Duodenal mucosa (tissue), 2 donors: ENCODE results near the gene LHPP.

Experiments
- H3K27ac ChIP-seq: one replicate; pipeline ENCODE4 v1.7.0; 2013; ENCODE audit warnings: low read depth, low read length
- H3K27me3 ChIP-seq, 2 donors: one replicate each; pipeline ENCODE4 v1.7.0; 2013; ENCODE audit warnings: low read length in 2 of 2, control low read depth in 1 of 2; ENCODE audit not compliant: insufficient read depth in 2 of 2, control insufficient read depth in 1 of 2
- H3K36me3 ChIP-seq, 2 donors: one replicate each; pipeline ENCODE4 v1.7.0; 2013; ENCODE audit warnings: low read length in 2 of 2, control low read depth in 1 of 2; ENCODE audit not compliant: insufficient read depth in 2 of 2, control insufficient read depth in 1 of 2
- H3K4me1 ChIP-seq, 2 donors: one replicate each; pipeline ENCODE4 v1.7.0; 2013; ENCODE audit warnings: low read length in 2 of 2, control low read depth in 1 of 2; ENCODE audit not compliant: insufficient read depth in 2 of 2, control insufficient read depth in 1 of 2
- H3K4me3 ChIP-seq, 2 donors: one replicate each; pipeline ENCODE4 v1.7.0; 2013; ENCODE audit warnings: low read length in 2 of 2, low read depth in 1 of 2
- H3K9ac ChIP-seq, 2 donors: one replicate each; pipeline ENCODE4 v1.7.0; 2013; ENCODE audit warnings: low read length in 2 of 2, low read depth in 1 of 2
- H3K9me3 ChIP-seq, 2 donors: one replicate each; pipeline ENCODE4 v1.7.0; 2013; ENCODE audit warnings: low read length in 2 of 2, control low read depth in 1 of 2; ENCODE audit not compliant: control insufficient read depth in 1 of 2

The LHPP gene

DNA sequence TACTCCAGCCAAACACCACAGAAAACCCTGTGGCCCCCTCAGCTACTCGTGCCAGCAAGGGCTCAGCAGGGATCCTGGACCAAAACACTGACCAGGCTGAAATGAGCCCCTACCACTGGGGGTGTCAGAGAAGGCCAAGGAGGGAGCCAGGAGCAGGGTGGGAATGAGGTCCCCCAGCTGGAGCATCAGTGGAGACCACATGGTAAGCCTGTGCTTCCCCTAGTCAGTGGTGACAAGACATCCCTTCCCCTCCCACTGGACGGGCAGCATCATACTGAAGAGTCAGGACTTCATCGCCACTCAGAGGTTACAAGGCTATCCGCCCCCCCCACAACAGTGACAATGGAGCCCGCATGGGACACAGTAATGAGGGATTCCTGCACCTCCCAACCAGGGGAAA is 99.6 kb downstream of the LHPP start:
- H3K27ac ChIP-seq, result no peak overlapping the region
- no peaks in the 10 kb centered on the region for H3K9me3 ChIP-seq
- H3K4me3 ChIP-seq, result no peak overlapping the region
- H3K4me1 ChIP-seq, result no peaks in the 10 kb centered on the region
- H3K27me3 ChIP-seq, result no peaks in the 10 kb centered on the region
- no peaks in the 10 kb centered on the region for H3K36me3 ChIP-seq
- H3K9ac ChIP-seq, result no peak overlapping the region

- H3K9ac ChIP-seq, result no peak overlapping the region
- H3K4me1 ChIP-seq, result no peaks in the 10 kb centered on the region
- no peaks in the 10 kb centered on the region for H3K9me3 ChIP-seq
- no peaks in the 10 kb centered on the region for H3K27me3 ChIP-seq
- no peak overlapping the region for H3K4me3 ChIP-seq
- H3K36me3 ChIP-seq, result no peaks in the 10 kb centered on the region
- H3K27ac ChIP-seq, result no peak overlapping the region
Measured at GRCh38 chr10:124562425-124563060, 100.9 kb downstream of the LHPP start.

- Histone ChIP-seq H3K9ac (no peak overlapping the region), H3K27me3 (no peaks in the 10 kb centered on the region), H3K9me3 (no peaks in the 10 kb centered on the region), H3K4me1 (no peaks in the 10 kb centered on the region), H3K4me3 (no peak overlapping the region), H3K27ac (no peak overlapping the region), H3K36me3 (no peaks in the 10 kb centered on the region)
Measured at GRCh38 chr10:124563320-124564040, 101.9 kb downstream of the LHPP start.

DNA sequence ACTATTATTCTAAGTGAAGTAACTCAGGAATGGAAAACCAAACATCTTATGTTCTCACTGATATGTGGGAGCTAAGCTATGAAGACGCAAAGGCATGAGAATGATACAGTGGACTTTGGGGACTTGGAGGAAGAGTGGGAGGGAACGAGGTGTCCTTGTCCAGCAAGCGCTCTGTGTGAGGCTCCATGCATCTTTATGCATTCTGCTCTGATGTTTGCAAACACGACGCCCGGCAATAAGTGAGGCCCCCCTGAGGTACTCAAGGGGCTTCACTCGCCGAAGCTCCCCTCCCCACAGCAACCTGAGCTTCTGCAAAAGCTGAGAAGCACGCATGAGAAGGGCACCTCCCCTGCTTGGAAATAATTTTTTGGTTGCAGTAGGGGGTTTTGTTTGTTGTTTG is 103.3 kb downstream of the LHPP start:
- Histone ChIP-seq H3K4me1 (no peaks in the 10 kb centered on the region), H3K36me3 (no peaks in the 10 kb centered on the region), H3K9ac (no peak overlapping the region), H3K9me3 (no peaks in the 10 kb centered on the region), H3K4me3 (no peak overlapping the region), H3K27me3 (no peaks in the 10 kb centered on the region), H3K27ac (no peak overlapping the region)

GRCh38 chr10:124565565-124566221 is 104.1 kb downstream of the LHPP start:
- no peak overlapping the region for H3K27ac ChIP-seq
- no peaks in the 10 kb centered on the region for H3K4me1 ChIP-seq
- H3K27me3 ChIP-seq, result no peaks in the 10 kb centered on the region
- H3K36me3 ChIP-seq, result no peaks in the 10 kb centered on the region
- H3K9ac ChIP-seq, result no peak overlapping the region
- H3K4me3 ChIP-seq, result no peak overlapping the region
- no peaks in the 10 kb centered on the region for H3K9me3 ChIP-seq

- Histone ChIP-seq H3K9me3 (no peaks in the 10 kb centered on the region), H3K9ac (no peak overlapping the region), H3K36me3 (no peaks in the 10 kb centered on the region), H3K4me1 (no peaks in the 10 kb centered on the region), H3K4me3 (no peak overlapping the region), H3K27ac (no peak overlapping the region), H3K27me3 (no peaks in the 10 kb centered on the region)
Measured at GRCh38 chr10:124566222-124566888, 104.7 kb downstream of the LHPP start.

DNA sequence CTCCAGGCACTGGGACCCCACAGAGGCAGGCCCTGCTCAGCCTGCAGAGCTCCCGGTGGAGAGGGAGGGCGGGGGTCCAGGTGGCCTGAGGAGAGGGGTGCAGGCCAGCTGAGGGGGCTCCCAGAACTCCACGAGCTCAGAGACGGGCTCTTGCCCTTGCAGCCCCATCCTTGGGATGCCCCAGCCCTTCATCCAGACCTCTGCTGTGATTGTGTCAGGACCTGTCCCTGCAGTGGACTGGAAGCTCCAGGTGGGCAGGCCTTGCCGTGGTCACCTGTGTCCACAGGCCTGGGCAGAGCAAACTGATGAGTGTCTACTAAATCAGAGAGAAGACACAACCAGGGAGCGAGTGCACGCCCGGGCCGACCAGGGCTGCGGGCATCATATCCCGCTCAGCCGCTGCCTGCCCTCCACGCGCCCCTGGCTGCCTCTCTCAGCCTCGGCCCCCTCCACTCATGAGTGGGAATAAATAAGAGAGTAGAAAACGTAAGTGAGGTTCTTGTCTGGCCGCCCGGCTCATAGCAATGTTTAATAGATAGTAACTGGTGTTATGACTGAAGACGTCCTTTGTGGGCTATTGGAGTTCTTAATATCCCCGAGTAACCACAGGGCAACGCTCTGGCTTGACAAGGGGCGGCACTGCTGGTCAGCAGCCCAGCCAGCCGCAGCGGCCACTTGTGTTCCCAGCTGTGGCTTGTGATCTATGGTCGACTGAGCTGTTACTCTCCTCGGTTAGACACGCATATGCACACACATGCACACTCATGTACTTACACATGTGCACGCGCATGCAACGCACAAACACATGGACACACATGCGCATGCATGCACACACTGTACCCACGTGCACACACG is 105.6 kb downstream of the LHPP start:
- no peaks in the 10 kb centered on the region for H3K36me3 ChIP-seq
- no peaks in the 10 kb centered on the region for H3K4me1 ChIP-seq
- no peak overlapping the region for H3K9ac ChIP-seq
- H3K4me3 ChIP-seq, result no peak overlapping the region
- H3K9me3 ChIP-seq, result no peaks in the 10 kb centered on the region
- no peaks in the 10 kb centered on the region for H3K27me3 ChIP-seq
- no peak overlapping the region for H3K27ac ChIP-seq

- Histone ChIP-seq H3K27me3 (no peaks in the 10 kb centered on the region), H3K36me3 (no peaks in the 10 kb centered on the region), H3K9me3 (no peaks in the 10 kb centered on the region), H3K4me3 (no peak overlapping the region), H3K9ac (no peak overlapping the region), H3K27ac (no peak overlapping the region), H3K4me1 (no peaks in the 10 kb centered on the region)
Measured at GRCh38 chr10:124568339-124568738, 106.7 kb downstream of the LHPP start.

GRCh38 chr10:124568848-124569622 is 107.4 kb downstream of the LHPP start:
- Histone ChIP-seq H3K36me3 (no peaks in the 10 kb centered on the region), H3K4me3 (no peak overlapping the region), H3K9me3 (no peaks in the 10 kb centered on the region), H3K9ac (no peak overlapping the region), H3K27ac (no peak overlapping the region), H3K4me1 (no peaks in the 10 kb centered on the region), H3K27me3 (no peaks in the 10 kb centered on the region)
